ES-I3 (cell line): ENCODE results near the gene RFX3.

Source experiments
- H3K36me3 ChIP-seq: 2 replicates; pipeline ENCODE4 v1.6.1; 2013; ENCODE audit warnings: mild to moderate bottlenecking, low read length, control low read depth, moderate library complexity; ENCODE audit not compliant: insufficient read depth
- H3K4me1 ChIP-seq: 2 replicates; pipeline ENCODE4 v1.6.1; 2013; ENCODE audit warnings: mild to moderate bottlenecking, control low read depth, low read length; ENCODE audit not compliant: insufficient read depth
- H3K9ac ChIP-seq: 2 replicates; pipeline ENCODE4 v1.6.1; 2013; ENCODE audit warnings: low read depth, mild to moderate bottlenecking, low read length, moderate library complexity
- H3K9me3 ChIP-seq: 2 replicates; pipeline ENCODE4 v1.6.1; 2013; ENCODE audit warnings: mild to moderate bottlenecking, low read length, moderate library complexity; ENCODE audit not compliant: control insufficient read depth, insufficient read depth

RFX3 gene

GRCh38 chr9:3410461-3410860 lies 115.3 kb downstream of the RFX3 start:
- Histone ChIP-seq H3K36me3 (no peaks in the 10 kb centered on the region), H3K9ac (no peak overlapping the region), H3K9me3 (no peaks in the 10 kb centered on the region), H3K4me1 (no peaks in the 10 kb centered on the region)

DNA sequence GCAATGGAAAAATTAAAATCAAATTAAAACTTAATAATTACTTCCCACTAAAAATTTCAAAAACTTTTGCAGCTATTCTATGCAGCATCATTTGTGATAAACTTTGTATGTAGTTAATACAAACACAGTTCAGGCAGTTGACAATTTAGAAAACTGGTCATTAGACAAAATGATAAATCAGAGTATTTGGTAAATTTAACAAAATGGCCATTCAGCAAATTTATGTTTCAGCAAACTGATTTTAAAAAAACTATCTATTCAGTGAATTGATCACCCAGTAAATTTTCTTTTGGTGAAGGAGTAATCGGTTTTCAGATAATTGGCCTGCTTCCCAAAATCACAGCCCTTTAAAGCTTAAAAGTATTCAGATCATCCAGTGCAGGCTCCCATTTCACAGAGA lies 116.3 kb downstream of the RFX3 start:
- no peaks in the 10 kb centered on the region for H3K36me3 ChIP-seq
- H3K9me3 ChIP-seq, result no peaks in the 10 kb centered on the region
- no peaks in the 10 kb centered on the region for H3K4me1 ChIP-seq
- H3K9ac ChIP-seq, result no peak overlapping the region

DNA sequence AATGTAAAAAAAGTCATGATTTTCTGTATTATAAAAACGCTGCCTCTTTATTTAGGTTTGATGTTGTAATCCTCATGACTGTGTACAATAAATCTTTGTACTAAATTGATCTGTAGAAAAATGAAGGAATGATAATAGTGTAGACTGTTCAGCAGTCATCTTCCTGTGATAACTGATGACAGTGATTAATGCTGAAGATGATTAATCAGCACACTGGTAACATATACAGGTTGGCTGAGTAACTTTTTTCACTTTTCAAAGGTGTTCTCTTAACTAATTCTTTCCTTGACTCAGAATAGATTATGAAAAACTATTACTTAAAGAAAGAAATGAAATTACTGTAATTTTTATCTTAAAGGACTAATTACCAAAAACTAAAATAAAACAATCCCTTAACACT lies 122.5 kb downstream of the RFX3 start:
- Histone ChIP-seq H3K9ac (no peak overlapping the region), H3K4me1 (peaks cover 14% of the 10 kb centered on the region), H3K36me3 (no peaks in the 10 kb centered on the region), H3K9me3 (no peaks in the 10 kb centered on the region)

GRCh38 chr9:3401221-3401954 lies 124.4 kb downstream of the RFX3 start:
- no peak overlapping the region for H3K9ac ChIP-seq
- no peaks in the 10 kb centered on the region for H3K9me3 ChIP-seq
- no peaks in the 10 kb centered on the region for H3K36me3 ChIP-seq
- H3K4me1 ChIP-seq, result peaks cover 14% of the 10 kb centered on the region

- Histone ChIP-seq H3K36me3 (no peaks in the 10 kb centered on the region), H3K9me3 (no peaks in the 10 kb centered on the region), H3K4me1 (peaks cover 14% of the 10 kb centered on the region), H3K9ac (no peak overlapping the region)
These were observed 127.6 kb downstream of the RFX3 start for GRCh38 chr9:3398232-3398648.

DNA sequence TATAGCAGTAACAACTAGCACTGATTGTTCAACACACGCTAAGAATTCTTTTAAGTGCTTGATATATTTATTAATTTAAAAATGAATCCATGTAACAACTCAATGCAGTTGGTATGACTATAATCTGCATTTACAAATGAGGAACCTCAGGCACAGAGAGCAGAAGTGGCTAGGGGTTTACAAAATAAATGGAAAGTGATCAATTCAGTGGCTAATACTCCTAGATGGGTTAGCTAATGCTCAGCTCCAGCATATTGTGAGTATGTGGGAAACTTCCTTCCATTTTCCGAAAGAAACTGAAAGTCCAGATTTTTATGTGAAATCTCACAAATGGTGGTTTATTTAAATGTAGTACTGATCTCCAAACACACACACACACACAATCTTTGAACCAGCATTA lies 128.0 kb downstream of the RFX3 start:
- peaks cover 14% of the 10 kb centered on the region for H3K4me1 ChIP-seq
- no peaks in the 10 kb centered on the region for H3K36me3 ChIP-seq
- H3K9ac ChIP-seq, result no peak overlapping the region

GRCh38 chr9:3391414-3391813 lies 134.4 kb downstream of the RFX3 start:
- Histone ChIP-seq H3K9ac (no peak overlapping the region), H3K4me1 (no peaks in the 10 kb centered on the region), H3K36me3 (no peaks in the 10 kb centered on the region; the same call in 1 of the 2 replicates), H3K9me3 (no peaks in the 10 kb centered on the region)

More for the DNA sequence above, 128.0 kb downstream of the RFX3 start:
- H3K9me3 ChIP-seq, result no peaks in the 10 kb centered on the region

GRCh38 chr9:3386753-3387152 lies 139.0 kb downstream of the RFX3 start:
- no peaks in the 10 kb centered on the region for H3K9me3 ChIP-seq
- H3K4me1 ChIP-seq, result no peaks in the 10 kb centered on the region
- H3K9ac ChIP-seq, result no peak overlapping the region
- H3K36me3 ChIP-seq, result no peaks in the 10 kb centered on the region; the same call in 1 of the 2 replicates

DNA sequence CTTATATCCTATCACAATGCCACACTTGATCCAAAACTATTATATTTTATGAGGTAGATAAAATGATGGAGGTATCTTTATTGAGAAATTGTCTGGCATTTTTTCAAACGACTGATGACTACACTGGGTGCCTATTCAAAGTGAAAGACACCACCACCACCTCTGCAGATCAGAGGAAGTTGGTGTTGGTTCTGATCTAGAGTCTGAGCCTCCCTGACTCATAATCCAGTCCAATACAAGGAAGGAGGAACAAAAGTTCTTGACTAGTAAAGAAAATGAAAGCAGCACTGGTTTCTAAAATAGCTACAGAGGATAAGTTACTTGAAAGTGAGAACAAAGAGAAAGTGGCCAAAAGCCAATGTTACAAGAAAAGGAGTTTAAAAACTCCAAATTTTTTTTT lies 139.9 kb downstream of the RFX3 start:
- H3K36me3 ChIP-seq, result no peaks in the 10 kb centered on the region; the same call in 1 of the 2 replicates
- H3K4me1 ChIP-seq, result no peaks in the 10 kb centered on the region

DNA sequence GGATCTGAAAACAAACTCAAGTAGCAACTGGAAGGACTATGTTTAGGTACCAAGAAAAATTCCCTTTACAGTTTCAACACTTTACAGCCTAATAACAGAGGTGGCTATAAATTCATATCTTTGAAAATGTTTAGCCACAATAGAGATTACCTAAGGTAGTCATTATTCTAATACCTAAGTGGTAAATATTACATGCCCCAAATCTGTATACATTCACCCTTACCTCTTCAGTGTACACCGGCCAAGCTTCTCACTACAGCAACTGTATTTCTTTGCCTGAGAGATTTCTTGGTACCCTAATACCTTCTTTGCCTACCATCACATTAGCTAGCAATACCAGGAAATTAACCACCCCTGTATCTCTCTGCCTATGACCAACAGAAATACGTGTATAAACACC lies 154.0 kb downstream of the RFX3 start:
- H3K36me3 ChIP-seq, result no peaks in the 10 kb centered on the region
- H3K9ac ChIP-seq, result no peak overlapping the region
- peaks cover 9% of the 10 kb centered on the region for H3K4me1 ChIP-seq
- H3K9me3 ChIP-seq, result no peaks in the 10 kb centered on the region; the same call in 1 of the 2 replicates

More for the DNA sequence above, 139.9 kb downstream of the RFX3 start:
- Histone ChIP-seq H3K9ac (no peak overlapping the region), H3K9me3 (no peaks in the 10 kb centered on the region)

GRCh38 chr9:3370715-3371114 lies 155.1 kb downstream of the RFX3 start:
- Histone ChIP-seq H3K36me3 (no peaks in the 10 kb centered on the region), H3K4me1 (peaks cover 9% of the 10 kb centered on the region)

DNA sequence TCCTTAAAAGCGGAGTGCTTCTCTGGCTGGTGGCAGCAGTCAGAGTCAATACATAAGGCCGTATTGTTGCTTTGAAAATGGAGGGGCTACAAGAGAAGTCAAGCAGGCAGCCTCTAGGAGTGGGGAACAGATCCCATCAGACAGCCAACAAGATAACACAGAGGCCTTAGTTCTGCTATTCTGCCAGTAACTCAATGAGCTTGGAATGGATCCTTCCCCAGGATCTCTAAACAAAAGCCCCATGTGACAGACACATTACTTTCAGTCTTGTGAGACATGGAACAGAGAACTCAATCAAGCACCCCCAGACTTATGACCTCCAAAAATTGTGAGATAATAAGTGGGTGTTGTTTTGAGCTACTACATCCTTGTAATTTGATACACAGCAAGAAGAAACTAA lies 158.6 kb downstream of the RFX3 start:
- Histone ChIP-seq H3K4me1 (peaks cover 19% of the 10 kb centered on the region), H3K36me3 (no peaks in the 10 kb centered on the region), H3K9me3 (no peaks in the 10 kb centered on the region), H3K9ac (no peak overlapping the region)

More at GRCh38 chr9:3370715-3371114, 155.1 kb downstream of the RFX3 start:
- no peak overlapping the region for H3K9ac ChIP-seq
- H3K9me3 ChIP-seq, result no peaks in the 10 kb centered on the region; the same call in 1 of the 2 replicates

DNA sequence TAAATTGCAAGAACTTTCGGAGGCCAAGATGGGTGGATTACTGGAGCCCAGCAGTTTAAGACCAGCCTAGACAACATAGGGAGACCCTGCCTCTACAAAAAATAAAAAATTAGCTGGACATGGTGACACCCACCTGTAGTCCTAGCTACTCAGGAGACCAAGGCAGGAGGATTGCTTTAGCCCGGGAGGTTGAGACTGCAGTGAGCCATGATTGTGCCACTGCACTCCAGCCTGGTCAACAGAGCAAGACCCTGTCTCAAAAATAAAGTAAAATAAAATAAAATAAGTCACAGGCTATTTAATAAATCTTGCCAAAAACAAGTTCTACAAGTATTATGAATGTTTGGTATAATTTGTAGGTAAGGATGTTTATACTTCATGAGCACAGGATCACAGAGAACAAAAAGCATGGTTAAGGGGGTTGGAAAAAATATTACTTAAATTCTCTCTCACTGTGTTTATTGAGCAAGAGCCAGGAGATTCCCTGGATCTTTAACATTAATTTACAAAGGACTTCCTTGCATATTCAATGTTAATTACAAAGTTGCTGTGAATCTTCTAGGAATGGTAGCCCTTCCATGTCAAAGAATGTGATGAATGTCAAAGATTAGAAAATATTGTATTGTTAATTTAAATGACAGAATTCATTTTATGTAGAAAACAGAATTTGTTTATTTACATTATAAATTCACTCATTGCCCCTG lies 164.0 kb downstream of the RFX3 start:
- no peaks in the 10 kb centered on the region for H3K9me3 ChIP-seq
- H3K36me3 ChIP-seq, result no peaks in the 10 kb centered on the region
- H3K9ac ChIP-seq, result no peak overlapping the region
- peaks cover 11% of the 10 kb centered on the region; the same call in 1 of the 2 replicates for H3K4me1 ChIP-seq

- Histone ChIP-seq H3K9me3 (no peaks in the 10 kb centered on the region), H3K36me3 (no peaks in the 10 kb centered on the region), H3K9ac (no peak overlapping the region), H3K4me1 (peaks cover 10% of the 10 kb centered on the region; the same call in 1 of the 2 replicates)
These were observed 164.7 kb downstream of the RFX3 start for GRCh38 chr9:3361116-3361515.

GRCh38 chr9:3360245-3360644 lies 165.6 kb downstream of the RFX3 start:
- no peak overlapping the region; the same call in 1 of the 2 replicates for H3K9ac ChIP-seq
- no peaks in the 10 kb centered on the region for H3K36me3 ChIP-seq
- no peaks in the 10 kb centered on the region for H3K9me3 ChIP-seq
- peaks cover 10% of the 10 kb centered on the region; the same call in 1 of the 2 replicates for H3K4me1 ChIP-seq
